Dendritic cell treated with granulocyte-macrophage colony-stimulating factor and Interleukin-4, amounts not matched to agents 40 ng/mL and 50 ng/mL, for 4 days (primary cell): ENCODE data around the gene CSTPP1.

Experiments
- H3K27ac Mint-ChIP-seq: one replicate; pipeline ENCODE4 v1.8.0; 2022; ENCODE audit warnings: mild to moderate bottlenecking, mixed read lengths
- H3K27me3 Mint-ChIP-seq: one replicate; pipeline ENCODE4 v1.8.0; 2022; ENCODE audit warnings: mild to moderate bottlenecking, mixed read lengths
- H3K36me3 Mint-ChIP-seq: one replicate; pipeline ENCODE4 v1.8.0; 2022; ENCODE audit warnings: low read depth, mixed read lengths
- H3K4me1 Mint-ChIP-seq: one replicate; pipeline ENCODE4 v1.8.0; 2022; ENCODE audit warnings: low read depth, mixed read lengths
- H3K4me3 Mint-ChIP-seq: one replicate; pipeline ENCODE4 v1.8.0; 2022; ENCODE audit warnings: mild to moderate bottlenecking, moderate library complexity, mixed read lengths
- H3K9me3 Mint-ChIP-seq: one replicate; pipeline ENCODE4 v1.8.0; 2022; ENCODE audit warnings: mixed read lengths
- intact Hi-C: fragments of 100-400 bp; cut with micrococcal nuclease; formaldehyde crosslinking; loops from one replicate; pipeline ENCODE4 v1.15.0; 2022

The CSTPP1 gene

GRCh38 chr11:46899501-46900025 is 37.0 kb upstream of the CSTPP1 start:
- Mint-ChIP-seq H3K4me3 (no peak overlapping the region), H3K9me3 (no peaks in the 10 kb centered on the region), H3K27ac (no peak overlapping the region), H3K4me1 (no peaks in the 10 kb centered on the region), H3K36me3 (no peaks in the 10 kb centered on the region), H3K27me3 (no peaks in the 10 kb centered on the region)
- intact Hi-C loops, result no loop called here

- Mint-ChIP-seq H3K27me3 (no peaks in the 10 kb centered on the region), H3K9me3 (no peaks in the 10 kb centered on the region), H3K27ac (no peak overlapping the region), H3K4me1 (no peaks in the 10 kb centered on the region), H3K4me3 (no peak overlapping the region), H3K36me3 (no peaks in the 10 kb centered on the region)
- intact Hi-C loops, result no loop called here
These were observed 36.3 kb upstream of the CSTPP1 start for GRCh38 chr11:46900091-46900746.

- peaks cover 3% of the 10 kb centered on the region for H3K27me3 Mint-ChIP-seq
- no peaks in the 10 kb centered on the region for H3K9me3 Mint-ChIP-seq
- intact Hi-C loops, result no loop called here
- H3K4me3 Mint-ChIP-seq, result no peak overlapping the region
- H3K36me3 Mint-ChIP-seq, result no peaks in the 10 kb centered on the region
- H3K4me1 Mint-ChIP-seq, result peaks cover under 1% of the 10 kb centered on the region
- H3K27ac Mint-ChIP-seq, result no peak overlapping the region
These were observed 35.4 kb upstream of the CSTPP1 start for GRCh38 chr11:46901156-46901555.

- no peaks in the 10 kb centered on the region for H3K9me3 Mint-ChIP-seq
- no peaks in the 10 kb centered on the region for H3K36me3 Mint-ChIP-seq
- H3K4me3 Mint-ChIP-seq, result no peak overlapping the region
- peaks cover 11% of the 10 kb centered on the region for H3K27me3 Mint-ChIP-seq
- peaks cover 7% of the 10 kb centered on the region for H3K4me1 Mint-ChIP-seq
- H3K27ac Mint-ChIP-seq, result no peak overlapping the region
- intact Hi-C loops, result no loop called here
These were observed 33.9 kb upstream of the CSTPP1 start for GRCh38 chr11:46902694-46903093.

GRCh38 chr11:46903846-46904245 is 32.7 kb upstream of the CSTPP1 start:
- Mint-ChIP-seq H3K27ac (no peak overlapping the region), H3K4me3 (no peak overlapping the region), H3K27me3 (peaks cover 11% of the 10 kb centered on the region), H3K36me3 (no peaks in the 10 kb centered on the region), H3K4me1 (peaks cover 7% of the 10 kb centered on the region), H3K9me3 (no peaks in the 10 kb centered on the region)
- intact Hi-C loops, result no loop called here

GRCh38 chr11:46905806-46906205 is 30.8 kb upstream of the CSTPP1 start:
- H3K4me3 Mint-ChIP-seq, result no peak overlapping the region
- H3K36me3 Mint-ChIP-seq, result no peaks in the 10 kb centered on the region
- peaks cover 7% of the 10 kb centered on the region for H3K4me1 Mint-ChIP-seq
- peak overlapping the region; percentile 15 for H3K27ac Mint-ChIP-seq
- H3K27me3 Mint-ChIP-seq, result peaks cover 12% of the 10 kb centered on the region
- intact Hi-C loops, result no loop called here
- H3K9me3 Mint-ChIP-seq, result no peaks in the 10 kb centered on the region

GRCh38 chr11:46906609-46907041 is 29.9 kb upstream of the CSTPP1 start:
- Mint-ChIP-seq H3K4me3 (no peak overlapping the region), H3K27ac (peak overlapping the region; percentile 15), H3K36me3 (no peaks in the 10 kb centered on the region), H3K27me3 (peaks cover 16% of the 10 kb centered on the region), H3K4me1 (peaks cover 7% of the 10 kb centered on the region), H3K9me3 (no peaks in the 10 kb centered on the region)
- intact Hi-C loops, result no loop called here

- Mint-ChIP-seq H3K27me3 (peaks cover 25% of the 10 kb centered on the region), H3K9me3 (no peaks in the 10 kb centered on the region), H3K27ac (no peak overlapping the region), H3K36me3 (no peaks in the 10 kb centered on the region), H3K4me1 (peaks cover 9% of the 10 kb centered on the region), H3K4me3 (no peak overlapping the region)
- intact Hi-C loops, result no loop called here
These were observed 29.0 kb upstream of the CSTPP1 start for GRCh38 chr11:46907606-46908005.

- intact Hi-C loops, result no loop called here
- H3K27me3 Mint-ChIP-seq, result peaks cover 62% of the 10 kb centered on the region
These were observed 23.9 kb upstream of the CSTPP1 start for GRCh38 chr11:46912526-46913150.

GRCh38 chr11:46913484-46913883 is 23.1 kb upstream of the CSTPP1 start:
- intact Hi-C loops, result no loop called here
- no peak overlapping the region for H3K27ac Mint-ChIP-seq
- H3K4me1 Mint-ChIP-seq, result peaks cover 23% of the 10 kb centered on the region
- no peak overlapping the region for H3K4me3 Mint-ChIP-seq
- H3K9me3 Mint-ChIP-seq, result no peaks in the 10 kb centered on the region
- H3K27me3 Mint-ChIP-seq, result peaks cover 66% of the 10 kb centered on the region
- no peaks in the 10 kb centered on the region for H3K36me3 Mint-ChIP-seq

More at GRCh38 chr11:46912526-46913150, 23.9 kb upstream of the CSTPP1 start:
- Mint-ChIP-seq H3K4me1 (peaks cover 21% of the 10 kb centered on the region), H3K36me3 (no peaks in the 10 kb centered on the region), H3K4me3 (no peak overlapping the region), H3K9me3 (no peaks in the 10 kb centered on the region), H3K27ac (no peak overlapping the region)

- Mint-ChIP-seq H3K9me3 (no peaks in the 10 kb centered on the region), H3K27ac (no peak overlapping the region), H3K4me1 (peaks cover 32% of the 10 kb centered on the region), H3K27me3 (peaks cover 75% of the 10 kb centered on the region), H3K36me3 (no peaks in the 10 kb centered on the region), H3K4me3 (no peak overlapping the region)
- intact Hi-C loops, result no loop called here
These were observed 22.2 kb upstream of the CSTPP1 start for GRCh38 chr11:46914363-46914762.

GRCh38 chr11:46914910-46915309 is 21.7 kb upstream of the CSTPP1 start:
- H3K4me3 Mint-ChIP-seq, result no peak overlapping the region
- intact Hi-C loops, result no loop called here

GRCh38 chr11:46916286-46917108 is 20.1 kb upstream of the CSTPP1 start:
- peaks cover 80% of the 10 kb centered on the region for H3K27me3 Mint-ChIP-seq
- H3K27ac Mint-ChIP-seq, result no peak overlapping the region
- H3K9me3 Mint-ChIP-seq, result no peaks in the 10 kb centered on the region
- H3K4me3 Mint-ChIP-seq, result peak overlapping the region; percentile 69
- peaks cover 36% of the 10 kb centered on the region for H3K4me1 Mint-ChIP-seq
- H3K36me3 Mint-ChIP-seq, result no peaks in the 10 kb centered on the region
- intact Hi-C loops, result no loop called here

More at GRCh38 chr11:46914910-46915309, 21.7 kb upstream of the CSTPP1 start:
- Mint-ChIP-seq H3K27ac (no peak overlapping the region), H3K27me3 (peaks cover 79% of the 10 kb centered on the region), H3K9me3 (no peaks in the 10 kb centered on the region), H3K36me3 (no peaks in the 10 kb centered on the region), H3K4me1 (peaks cover 36% of the 10 kb centered on the region)
